Suprapubic skin (tissue), 4 donors: ENCODE measurements around the gene RETREG2. TPM values are rescaled to one million over a fixed set of nuclear protein-coding genes. Genes with fewer than 3 reads are reported as not detected.

Source experiments
- DNase-seq, 2 donors: peaks; one replicate each; pipeline ENCODE4 v3.0.0-alpha.2; 2019; ENCODE audit warnings: low spot score in 2 of 2
- H3K27ac ChIP-seq: fragments of 200-600 bp; sonication (generic); one replicate; pipeline ENCODE4 v1.5.1; 2019
- H3K27me3 ChIP-seq: fragments of 200-600 bp; sonication (generic); one replicate; pipeline ENCODE4 v1.5.1; 2019
- H3K36me3 ChIP-seq: fragments of 200-600 bp; sonication (generic); one replicate; pipeline ENCODE4 v1.5.1; 2019
- H3K4me1 ChIP-seq: fragments of 200-600 bp; sonication (generic); one replicate; pipeline ENCODE4 v1.5.1; 2019
- H3K4me3 ChIP-seq: fragments of 200-600 bp; sonication (generic); one replicate; pipeline ENCODE4 v1.5.1; 2019; ENCODE audit warnings: mild to moderate bottlenecking
- H3K9me3 ChIP-seq: fragments of 200-600 bp; sonication (generic); one replicate; pipeline ENCODE4 v1.5.1; 2019
- CTCF ChIP-seq, 2 donors: fragments of 200-600 bp in 1 of 2; fragments of 450-650 bp in 1 of 2; sonication (generic) in 1 of 2; IDR thresholded peaks; one replicate each; pipeline ENCODE4 v1.5.1; 2016 to 2019; ENCODE audit warnings: antibody characterized with exemption in 2 of 2, mild to moderate bottlenecking in 1 of 2, moderate library complexity in 1 of 2
- EP300 ChIP-seq: sonication (generic); formaldehyde crosslinking; IDR thresholded peaks from one replicate; pipeline ENCODE4 v1.6.1; 2017; ENCODE audit warnings: antibody characterized with exemption
- POLR2A ChIP-seq, 2 donors: fragments of 450-650 bp; IDR thresholded peaks; one replicate each; pipeline ENCODE4 v1.6.1; 2017; ENCODE audit warnings: antibody characterized with exemption in 2 of 2, mild to moderate bottlenecking in 2 of 2, moderate library complexity in 2 of 2
- POLR2AphosphoS5 ChIP-seq, 3 donors: sonication (generic); formaldehyde crosslinking; IDR thresholded peaks; one replicate each; pipeline ENCODE4 v1.6.1; 2017; ENCODE audit warnings: antibody characterized with exemption in 3 of 3
- WGBS: methylation state at CpG from one replicate; pipeline ENCODE4 v1.1.5; 2018; 5-methylcytosine and 5-hydroxymethylcytosine counted together
- total RNA-seq, 4 donors: library from RNA; depleted of rRNA; stranded (reverse); fragments of >200 nt; gene quantifications; one replicate each; pipeline ENCODE4 v1.1.0, GENCODE V29; 2016

RETREG2 gene
- total RNA-seq, 4 donors from 2014 or later, result 61.0 to 106 (median 91.9) TPM

- peak in 1 of 2 donors; percentile 46 for DNase-seq
- H3K27ac ChIP-seq, result peak overlapping the region; percentile 94
- no peaks in the 10 kb centered on the region for H3K9me3 ChIP-seq
- no peaks in the 10 kb centered on the region for H3K27me3 ChIP-seq
- peaks cover 29% of the 10 kb centered on the region for H3K36me3 ChIP-seq
- TF ChIP-seq POLR2A (IDR thresholded peaks at IDR 0.05), result no peak
- TF ChIP-seq POLR2AphosphoS5 (IDR thresholded peaks at IDR 0.05), result no peak
- TF ChIP-seq EP300, result no peak
- TF ChIP-seq CTCF (IDR thresholded peaks at IDR 0.05), result no peak
- peaks cover 26% of the 10 kb centered on the region for H3K4me1 ChIP-seq
- peak overlapping the region; percentile 88 for H3K4me3 ChIP-seq
- 15% methylated on average over 7 of the region's 7 CpGs for WGBS
These were observed 27.9 kb downstream of the RETREG2 start for GRCh38 chr2:219205981-219206327.

GRCh38 chr2:219206328-219207133, 28.5 kb downstream of the RETREG2 start, which contains the start of gene ZFAND2B:
ZFAND2B (plus strand) TSS chr2:219206782; CDS start chr2:219206988, 206 bp downstream.
- peak; percentile 96 to 97 for DNase-seq
- peak within 1 kb of the TSS; percentile 88 for H3K4me3 ChIP-seq
- no peaks in the 10 kb centered on the region for H3K9me3 ChIP-seq
- 0% methylated on average over 17 of the region's 76 CpGs for WGBS
- peaks cover 32% of the 10 kb centered on the region for H3K36me3 ChIP-seq
- peaks cover 26% of the 10 kb centered on the region for H3K4me1 ChIP-seq
- peak in 2 of 3 donors; percentile 78 to 84 for TF ChIP-seq POLR2AphosphoS5 (IDR thresholded peaks at IDR 0.05)
- peak in 1 of 2 donors; percentile 65 for TF ChIP-seq POLR2A (IDR thresholded peaks at IDR 0.05)
- no peak for TF ChIP-seq CTCF (IDR thresholded peaks at IDR 0.05)
- no peak for TF ChIP-seq EP300
- peak within 1 kb of the TSS; percentile 94 for H3K27ac ChIP-seq
- no peaks in the 10 kb centered on the region for H3K27me3 ChIP-seq

- Histone ChIP-seq H3K27ac (peak overlapping the region; percentile 94), H3K36me3 (peaks cover 36% of the 10 kb centered on the region), H3K27me3 (no peaks in the 10 kb centered on the region), H3K9me3 (no peaks in the 10 kb centered on the region), H3K4me3 (peak overlapping the region; percentile 88), H3K4me1 (peaks cover 26% of the 10 kb centered on the region)
- TF ChIP-seq EP300 (no peak), POLR2AphosphoS5 (IDR thresholded peaks at IDR 0.05) (no peak), CTCF (IDR thresholded peaks at IDR 0.05) (no peak), POLR2A (IDR thresholded peaks at IDR 0.05) (no peak)
- DNase-seq, result peak in 1 of 2 donors; percentile 59
- 12% methylated on average over 20 of the region's 22 CpGs for WGBS
These were observed 29.2 kb downstream of the RETREG2 start for GRCh38 chr2:219207134-219207883.

GRCh38 chr2:219207884-219208740, 30.0 kb downstream of the RETREG2 start:
- Histone ChIP-seq H3K4me3 (no peak overlapping the region), H3K36me3 (peaks cover 44% of the 10 kb centered on the region), H3K27me3 (no peaks in the 10 kb centered on the region), H3K27ac (no peak overlapping the region), H3K4me1 (peaks cover 26% of the 10 kb centered on the region), H3K9me3 (no peaks in the 10 kb centered on the region)
- 65% methylated on average over 17 of the region's 17 CpGs for WGBS
- TF ChIP-seq CTCF (IDR thresholded peaks at IDR 0.05) (no peak), POLR2A (IDR thresholded peaks at IDR 0.05) (no peak), POLR2AphosphoS5 (IDR thresholded peaks at IDR 0.05) (no peak), EP300 (no peak)
- peak in 1 of 2 donors; percentile 55 for DNase-seq
